HG03378 (cell line): ENCODE data around the gene PRDX5.
A peak's percentile ranks its signal among the peaks of the same experiment; 100 is the strongest.
"Not testable (repeated sequence)": the region's sequence is repeated elsewhere in the genome, so short reads cannot be mapped to it uniquely, and the experiment has no call there.

Experiments used
- ATAC-seq: cut with Tn5 transposase; IDR thresholded peaks from one replicate; pipeline ENCODE4 v1.9.1; 2021; ENCODE audit warnings: mild to moderate bottlenecking, moderate library complexity; ENCODE audit not compliant: unreplicated experiment

Gene PRDX5

DNA sequence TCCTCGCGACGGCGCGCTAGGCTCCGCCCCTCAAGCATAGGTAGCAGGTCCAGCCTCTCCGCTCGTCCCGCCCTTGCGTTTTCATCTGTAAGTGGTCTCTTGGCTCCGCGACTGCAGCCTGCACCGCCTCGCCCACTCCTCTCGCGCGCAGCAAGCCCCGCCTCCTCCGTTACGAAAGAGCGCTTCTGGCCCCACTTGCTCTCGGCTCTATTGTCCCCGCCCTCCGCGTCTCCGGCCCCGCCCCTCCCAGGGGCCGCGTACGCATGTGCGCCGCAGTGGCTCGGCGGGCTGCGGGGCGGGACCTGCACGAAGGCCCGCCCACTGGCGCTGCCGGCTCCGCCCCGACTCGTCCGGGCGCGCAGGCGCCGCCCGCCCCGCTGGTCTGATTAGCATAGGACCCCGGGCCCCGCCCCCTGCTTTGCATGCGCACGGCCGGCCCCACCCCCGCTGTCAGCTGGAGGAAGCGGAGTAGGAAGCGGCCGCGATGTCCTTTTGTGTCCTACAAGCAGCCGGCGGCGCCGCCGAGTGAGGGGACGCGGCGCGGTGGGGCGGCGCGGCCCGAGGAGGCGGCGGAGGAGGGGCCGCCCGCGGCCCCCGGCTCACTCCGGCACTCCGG, 12.7 kb upstream of the PRDX5 start, which contains the start of gene ESRRA:
TSS of gene ESRRA (plus strand) at position 450 of the 616 bp plus-strand sequence. CDS start 1,656 bp downstream, outside the sequence.
- peak; percentile 75 for ATAC-seq

DNA sequence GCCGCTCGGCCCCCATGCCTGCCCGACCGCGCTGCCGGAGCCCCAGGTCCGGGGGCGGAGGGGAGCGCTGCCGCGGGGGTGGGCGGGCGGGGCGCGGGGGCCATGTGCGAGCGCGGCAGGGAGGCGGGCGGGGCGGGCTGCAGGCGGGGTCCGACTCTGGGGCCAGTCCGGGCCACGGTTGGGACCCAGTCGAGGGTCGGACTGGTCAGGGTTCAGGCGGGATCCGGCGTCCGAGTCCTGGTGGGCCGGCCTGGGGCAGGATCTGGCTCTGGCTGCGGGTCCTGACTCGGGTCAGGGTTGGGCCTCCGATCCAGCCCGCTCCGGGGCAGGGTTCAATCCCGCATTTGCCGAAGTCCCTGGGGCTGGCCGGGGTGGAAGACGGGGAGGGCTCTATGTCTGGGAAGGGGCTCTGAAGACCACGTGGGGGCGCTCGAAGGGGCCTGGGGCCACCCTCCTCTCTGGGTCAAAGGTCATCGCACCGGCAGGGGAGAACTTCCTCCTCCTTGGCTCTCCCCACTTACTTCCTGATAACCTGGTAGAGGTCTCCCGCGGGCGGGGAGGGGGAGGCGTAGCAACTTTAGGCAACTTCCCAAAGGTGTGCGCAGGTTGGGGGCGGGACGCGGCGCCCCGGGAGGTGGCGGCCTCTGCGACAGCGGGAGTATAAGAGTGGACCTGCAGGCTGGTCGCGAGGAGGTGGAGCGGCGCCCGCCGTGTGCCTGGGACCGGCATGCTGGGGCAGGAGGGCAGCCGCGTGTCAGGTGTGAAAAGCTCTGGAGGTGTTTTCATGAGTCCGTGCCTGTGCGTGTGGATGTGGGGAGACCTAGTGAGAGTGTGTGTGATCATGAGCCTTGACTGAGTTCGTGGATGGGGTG, 12.0 kb upstream of the PRDX5 start:
- no peak for ATAC-seq

DNA sequence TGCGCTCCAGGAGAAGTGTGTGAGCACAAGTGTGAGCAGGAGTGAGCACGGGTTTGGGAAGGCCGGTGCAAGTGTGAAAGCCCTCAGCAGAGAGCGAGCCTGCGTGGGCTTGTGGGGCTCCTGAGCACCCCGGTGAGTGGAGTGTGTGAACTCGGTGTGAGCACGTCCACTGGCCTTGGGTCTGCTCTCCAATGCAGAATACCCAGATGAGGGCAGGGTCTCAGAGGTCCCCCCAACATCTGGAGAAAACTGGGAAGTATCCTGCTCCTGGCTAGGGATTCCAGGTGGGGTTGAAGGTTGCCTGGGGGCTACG, 11.4 kb upstream of the PRDX5 start:
- no peak for ATAC-seq

DNA sequence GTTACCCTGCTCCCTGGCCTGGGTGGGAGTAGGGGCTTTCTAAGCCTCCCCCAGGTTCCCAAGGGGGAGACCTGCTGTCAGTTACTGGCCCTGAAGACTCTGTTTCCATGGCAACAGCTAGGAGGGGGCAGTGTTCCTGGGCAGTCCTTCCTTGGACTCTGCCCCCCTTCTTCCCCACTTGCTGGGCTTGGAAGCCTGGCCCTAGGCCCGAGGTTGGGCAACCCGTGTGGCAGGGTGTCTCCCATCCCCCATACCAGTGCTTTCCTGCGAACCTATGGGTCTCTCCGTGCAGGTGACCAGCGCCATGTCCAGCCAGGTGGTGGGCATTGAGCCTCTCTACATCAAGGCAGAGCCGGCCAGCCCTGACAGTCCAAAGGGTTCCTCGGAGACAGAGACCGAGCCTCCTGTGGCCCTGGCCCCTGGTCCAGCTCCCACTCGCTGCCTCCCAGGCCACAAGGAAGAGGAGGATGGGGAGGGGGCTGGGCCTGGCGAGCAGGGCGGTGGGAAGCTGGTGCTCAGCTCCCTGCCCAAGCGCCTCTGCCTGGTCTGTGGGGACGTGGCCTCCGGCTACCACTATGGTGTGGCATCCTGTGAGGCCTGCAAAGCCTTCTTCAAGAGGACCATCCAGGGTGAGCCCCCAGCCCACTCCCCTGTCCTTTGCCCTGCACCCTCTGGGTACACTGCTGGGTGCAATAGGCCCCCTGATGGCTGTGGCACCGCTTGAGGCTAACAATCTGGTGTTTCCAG, 10.9 kb upstream of the PRDX5 start:
- ATAC-seq = no peak

DNA sequence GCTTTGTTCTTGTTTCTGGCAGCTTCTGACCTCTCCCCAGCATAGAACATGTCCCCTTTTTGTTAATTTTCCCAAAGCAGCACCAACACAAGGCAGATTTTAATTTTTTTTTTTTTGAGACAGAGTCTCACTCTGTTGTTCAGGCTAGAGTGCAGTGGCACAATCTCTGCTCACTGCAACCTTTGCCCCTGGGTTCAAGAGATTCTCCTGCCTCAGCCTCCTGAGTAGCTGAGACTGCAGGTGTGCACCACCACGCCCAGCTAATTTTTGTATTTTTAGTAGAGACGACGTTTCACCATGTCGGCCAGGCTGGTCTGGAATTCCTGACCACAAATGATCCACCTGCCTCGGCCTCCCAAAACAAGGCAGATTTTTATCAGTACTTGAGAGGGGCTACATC, 10.1 kb upstream of the PRDX5 start:
- ATAC-seq = not testable (repeated sequence)

DNA sequence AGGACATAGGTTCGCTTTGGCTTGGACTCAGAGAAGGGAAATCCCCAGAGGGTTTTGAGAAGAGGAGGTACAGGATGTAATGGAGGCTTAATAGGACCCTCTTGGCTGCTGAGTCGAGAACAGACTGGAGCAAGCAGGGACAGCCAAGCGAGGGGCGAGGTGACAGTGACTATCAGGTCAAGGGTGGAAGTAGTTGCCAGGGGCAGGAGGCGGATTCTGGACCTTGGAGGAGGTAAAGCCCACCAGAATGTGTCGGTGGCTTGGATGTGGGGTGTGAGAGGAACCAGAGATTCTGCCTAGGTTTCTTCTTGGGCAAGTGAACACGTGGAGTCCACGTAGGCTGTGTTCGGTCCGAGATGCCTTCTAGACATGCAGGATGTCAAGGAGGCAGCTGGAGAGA, 5.0 kb upstream of the PRDX5 start:
- no peak for ATAC-seq

DNA sequence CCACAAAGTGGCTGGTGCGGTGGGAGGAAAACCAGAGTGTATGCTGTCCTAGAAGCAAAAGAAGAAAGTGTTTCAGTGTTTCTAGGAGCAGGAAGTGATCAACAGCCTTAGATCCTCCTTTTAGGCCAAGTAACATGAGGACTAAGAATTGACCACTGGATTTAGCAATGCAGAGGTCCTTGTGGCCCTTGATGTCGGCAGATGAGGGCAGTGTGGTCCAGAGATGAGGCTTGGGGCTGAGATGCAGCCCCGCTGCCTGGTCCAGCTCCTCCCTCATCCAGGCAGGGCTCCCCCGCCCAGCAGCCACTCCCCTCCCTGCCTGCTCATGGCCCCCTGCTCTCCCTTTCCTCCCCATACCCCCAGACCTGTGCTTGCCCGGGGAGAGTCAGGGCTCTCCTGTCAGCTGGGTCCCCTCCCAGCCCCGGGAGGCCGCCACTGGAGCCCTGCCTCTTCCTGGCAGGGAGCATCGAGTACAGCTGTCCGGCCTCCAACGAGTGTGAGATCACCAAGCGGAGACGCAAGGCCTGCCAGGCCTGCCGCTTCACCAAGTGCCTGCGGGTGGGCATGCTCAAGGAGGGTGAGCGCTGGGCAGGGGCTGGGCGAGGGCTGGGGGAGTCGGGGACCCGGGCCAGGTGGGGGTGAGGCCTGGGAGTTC, 4.3 kb upstream of the PRDX5 start:
- ATAC-seq = no peak

DNA sequence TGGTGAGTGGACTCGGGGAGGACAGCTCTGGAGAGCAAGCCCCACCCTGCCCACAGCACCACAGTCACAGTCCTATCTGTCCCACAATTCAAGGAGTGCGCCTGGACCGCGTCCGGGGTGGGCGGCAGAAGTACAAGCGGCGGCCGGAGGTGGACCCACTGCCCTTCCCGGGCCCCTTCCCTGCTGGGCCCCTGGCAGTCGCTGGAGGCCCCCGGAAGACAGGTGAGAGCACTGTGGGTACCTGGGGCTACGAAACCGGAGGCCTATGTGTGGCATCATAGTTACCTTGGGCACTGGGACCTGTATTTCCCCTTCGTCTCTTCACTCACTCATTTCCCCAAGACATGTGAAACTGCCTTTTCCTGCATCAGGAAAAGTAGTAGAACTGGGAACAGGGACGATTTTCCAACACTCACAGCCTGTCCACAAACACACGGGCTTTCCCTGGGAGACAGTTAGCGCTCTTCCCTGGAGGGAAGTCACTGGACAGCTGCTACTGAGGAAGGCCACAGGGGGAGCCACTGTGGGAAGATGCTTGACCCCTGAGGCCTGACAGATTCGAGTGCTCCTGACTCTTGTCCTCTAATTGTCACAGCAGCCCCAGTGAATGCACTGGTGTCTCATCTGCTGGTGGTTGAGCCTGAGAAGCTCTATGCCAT, 3.6 kb upstream of the PRDX5 start:
- no peak for ATAC-seq

DNA sequence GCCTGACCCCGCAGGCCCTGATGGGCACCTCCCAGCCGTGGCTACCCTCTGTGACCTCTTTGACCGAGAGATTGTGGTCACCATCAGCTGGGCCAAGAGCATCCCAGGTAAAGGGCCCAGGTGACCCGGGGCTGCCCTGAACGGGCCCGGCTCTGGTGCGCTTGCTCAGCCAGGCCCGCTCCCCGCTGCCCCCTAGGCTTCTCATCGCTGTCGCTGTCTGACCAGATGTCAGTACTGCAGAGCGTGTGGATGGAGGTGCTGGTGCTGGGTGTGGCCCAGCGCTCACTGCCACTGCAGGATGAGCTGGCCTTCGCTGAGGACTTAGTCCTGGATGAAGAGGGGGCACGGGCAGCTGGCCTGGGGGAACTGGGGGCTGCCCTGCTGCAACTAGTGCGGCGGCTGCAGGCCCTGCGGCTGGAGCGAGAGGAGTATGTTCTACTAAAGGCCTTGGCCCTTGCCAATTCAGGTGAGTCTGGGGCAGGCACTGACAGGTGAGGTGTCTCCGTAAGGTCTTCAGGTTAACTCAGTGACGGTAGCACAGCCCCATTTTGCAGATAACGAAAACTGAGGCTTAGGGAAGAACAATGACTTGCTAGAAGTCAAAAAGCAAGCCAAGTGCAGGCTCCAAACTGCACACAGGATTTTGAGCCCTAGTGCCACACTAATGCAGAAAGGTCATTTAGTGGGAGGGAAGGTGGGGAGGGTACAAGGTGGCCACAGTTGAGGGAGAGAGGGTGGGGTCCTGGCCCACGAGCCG, 2.9 kb upstream of the PRDX5 start:
- ATAC-seq = no peak

DNA sequence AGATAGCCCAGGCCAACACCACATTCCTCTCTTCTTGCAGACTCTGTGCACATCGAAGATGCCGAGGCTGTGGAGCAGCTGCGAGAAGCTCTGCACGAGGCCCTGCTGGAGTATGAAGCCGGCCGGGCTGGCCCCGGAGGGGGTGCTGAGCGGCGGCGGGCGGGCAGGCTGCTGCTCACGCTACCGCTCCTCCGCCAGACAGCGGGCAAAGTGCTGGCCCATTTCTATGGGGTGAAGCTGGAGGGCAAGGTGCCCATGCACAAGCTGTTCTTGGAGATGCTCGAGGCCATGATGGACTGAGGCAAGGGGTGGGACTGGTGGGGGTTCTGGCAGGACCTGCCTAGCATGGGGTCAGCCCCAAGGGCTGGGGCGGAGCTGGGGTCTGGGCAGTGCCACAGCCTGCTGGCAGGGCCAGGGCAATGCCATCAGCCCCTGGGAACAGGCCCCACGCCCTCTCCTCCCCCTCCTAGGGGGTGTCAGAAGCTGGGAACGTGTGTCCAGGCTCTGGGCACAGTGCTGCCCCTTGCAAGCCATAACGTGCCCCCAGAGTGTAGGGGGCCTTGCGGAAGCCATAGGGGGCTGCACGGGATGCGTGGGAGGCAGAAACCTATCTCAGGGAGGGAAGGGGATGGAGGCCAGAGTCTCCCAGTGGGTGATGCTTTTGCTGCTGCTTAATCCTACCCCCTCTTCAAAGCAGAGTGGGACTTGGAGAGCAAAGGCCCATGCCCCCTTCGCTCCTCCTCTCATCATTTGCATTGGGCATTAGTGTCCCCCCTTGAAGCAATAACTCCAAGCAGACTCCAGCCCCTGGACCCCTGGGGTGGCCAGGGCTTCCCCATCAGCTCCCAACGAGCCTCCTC, 2.0 kb upstream of the PRDX5 start:
- not testable (repeated sequence) for ATAC-seq

DNA sequence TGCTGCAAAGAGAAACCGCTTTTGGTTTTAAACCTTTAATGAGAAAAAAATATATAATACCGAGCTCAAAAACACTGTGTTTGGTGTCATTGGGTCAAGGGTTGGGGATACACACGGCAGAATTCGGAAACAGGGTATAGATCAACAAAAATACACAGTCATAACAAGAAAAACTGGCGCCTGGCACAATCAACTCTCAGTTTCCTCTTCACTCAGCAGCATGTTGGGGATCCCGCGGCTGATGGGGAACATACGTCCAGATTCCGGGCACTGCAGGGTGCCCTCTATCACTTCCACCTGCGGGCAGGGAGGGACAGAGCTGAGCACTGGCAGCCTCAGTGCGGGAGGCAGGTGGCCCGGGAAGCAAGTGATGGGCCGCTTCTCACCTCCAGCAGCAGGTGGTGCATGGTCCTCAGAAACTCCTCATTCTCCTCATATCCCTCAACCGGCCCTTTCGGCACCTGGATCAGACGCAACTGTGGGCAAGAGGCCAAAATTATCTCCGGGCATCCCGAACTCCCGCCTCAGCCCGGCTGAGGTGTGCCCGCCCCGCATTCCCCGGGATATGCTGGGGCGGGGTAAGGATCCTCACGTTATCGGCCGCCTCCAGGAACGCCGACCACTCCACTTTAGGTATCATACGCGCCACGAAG, 1.1 kb upstream of the PRDX5 start:
- peak; percentile 2 for ATAC-seq

DNA sequence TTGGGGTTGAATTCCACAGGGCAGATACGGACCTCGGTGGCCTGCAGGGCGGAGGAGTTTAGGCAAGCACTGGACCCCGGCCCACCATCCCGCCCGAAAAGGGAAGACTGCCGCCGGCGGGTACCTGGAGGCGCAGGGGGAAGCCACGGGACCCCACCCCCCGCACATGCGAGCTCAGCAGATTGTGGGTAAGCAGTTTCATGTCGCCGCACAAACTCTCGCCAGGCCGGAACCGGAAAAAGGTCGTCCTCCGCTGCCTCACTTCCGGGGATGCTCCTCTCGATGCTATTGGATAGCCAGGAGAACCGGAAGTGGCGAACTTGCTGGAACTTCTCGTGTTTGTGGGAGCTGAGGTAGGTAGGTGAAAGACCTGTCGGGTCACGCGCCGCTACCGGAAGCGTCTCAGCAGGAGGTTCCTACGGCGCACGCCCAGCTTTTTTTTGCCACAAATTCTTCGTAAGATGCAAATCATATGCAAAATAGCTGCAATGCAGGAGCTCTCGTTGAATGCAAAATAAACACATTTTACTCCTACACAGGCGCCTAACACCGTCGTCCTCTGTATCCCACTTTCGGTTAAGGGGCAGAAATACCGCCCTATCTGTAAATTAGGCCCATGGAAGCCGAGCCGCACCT, 478 bp upstream of the PRDX5 start, which contains the start of gene TRMT112:
TSS of gene TRMT112 (minus strand) at position 235 of the 636 bp plus-strand sequence. CDS start at position 202, 33 bp downstream.
- peak; percentile 69 for ATAC-seq

DNA sequence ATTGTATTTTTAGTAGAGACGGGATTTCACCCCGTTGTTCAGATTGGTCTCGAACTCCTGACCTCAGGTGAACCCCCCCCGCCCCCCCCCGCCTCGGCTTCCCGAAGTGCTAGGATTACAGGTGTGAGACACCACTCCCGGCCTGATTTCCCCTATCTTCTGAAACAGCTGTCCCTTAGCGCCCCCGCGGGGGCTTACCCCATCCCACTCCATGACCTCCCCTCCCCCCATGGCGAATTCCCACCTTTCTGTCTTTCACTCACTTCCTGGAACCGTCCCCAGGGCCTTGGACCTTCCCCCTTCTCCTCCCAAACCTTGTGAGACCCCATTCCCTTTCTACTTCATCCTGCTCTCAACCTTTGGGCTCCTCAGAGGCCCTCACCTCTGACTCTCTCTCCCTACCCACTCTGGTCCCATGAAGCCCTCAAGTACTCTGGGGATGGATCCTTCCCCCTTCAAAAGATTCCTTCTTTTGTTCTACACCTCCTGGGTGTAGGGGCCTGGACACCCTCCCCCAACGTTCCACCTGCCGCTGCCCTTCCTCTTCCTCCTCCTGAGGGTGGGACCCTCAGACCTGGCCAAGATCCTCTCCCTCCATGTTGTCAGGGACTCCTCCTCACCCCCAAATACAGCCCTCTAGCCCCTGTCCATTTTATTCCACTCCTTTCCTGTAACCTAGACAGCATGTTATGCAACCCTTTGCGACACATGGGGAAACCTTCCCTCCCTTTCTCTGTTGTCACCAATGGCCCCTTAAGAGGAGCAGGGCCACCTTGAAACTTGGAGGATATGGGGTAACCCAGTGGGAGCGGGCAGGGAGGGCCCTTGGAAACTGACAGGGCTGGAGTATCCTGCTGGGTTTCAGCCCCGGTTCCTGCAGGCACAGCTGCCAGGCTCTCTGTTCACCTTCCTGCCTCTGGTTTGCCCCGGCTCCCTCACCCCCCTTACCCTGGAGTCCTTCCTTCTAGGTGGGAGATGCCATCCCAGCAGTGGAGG, 1.1 kb downstream of the PRDX5 start:
- ATAC-seq = no peak

DNA sequence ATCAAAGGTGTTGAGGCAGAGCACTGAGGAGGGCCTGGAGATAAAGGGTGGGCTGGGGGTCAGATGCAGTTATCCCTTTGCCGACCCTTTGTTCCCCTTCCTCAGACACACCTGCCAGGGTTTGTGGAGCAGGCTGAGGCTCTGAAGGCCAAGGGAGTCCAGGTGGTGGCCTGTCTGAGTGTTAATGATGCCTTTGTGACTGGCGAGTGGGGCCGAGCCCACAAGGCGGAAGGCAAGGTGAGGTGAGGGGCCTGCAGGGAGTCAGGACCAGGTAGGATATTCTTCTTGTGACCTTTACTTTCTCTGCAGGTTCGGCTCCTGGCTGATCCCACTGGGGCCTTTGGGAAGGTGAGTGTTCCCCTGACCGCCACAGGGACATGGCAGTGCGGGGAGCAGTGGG, 2.6 kb downstream of the PRDX5 start:
- no peak for ATAC-seq

DNA sequence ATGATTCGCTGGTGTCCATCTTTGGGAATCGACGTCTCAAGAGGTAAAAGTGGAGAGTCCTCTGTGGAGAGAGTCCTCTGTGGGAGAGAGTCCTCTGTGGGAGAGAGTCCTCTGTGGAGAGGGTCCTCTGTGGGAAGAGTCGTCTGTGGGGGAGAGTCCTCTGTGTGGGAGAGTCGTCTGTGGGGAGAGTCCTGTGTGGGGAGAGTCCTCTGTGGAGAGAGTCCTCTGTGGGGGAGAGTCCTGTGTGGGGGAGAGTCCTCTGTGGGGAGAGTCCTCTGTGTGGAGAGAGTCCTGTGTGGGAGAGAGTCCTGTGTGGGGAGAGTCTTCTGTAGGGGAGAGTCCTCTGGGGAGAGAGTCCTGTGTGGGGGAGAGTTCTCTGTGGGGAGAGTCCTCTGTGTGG, 3.1 kb downstream of the PRDX5 start:
- ATAC-seq = no peak

DNA sequence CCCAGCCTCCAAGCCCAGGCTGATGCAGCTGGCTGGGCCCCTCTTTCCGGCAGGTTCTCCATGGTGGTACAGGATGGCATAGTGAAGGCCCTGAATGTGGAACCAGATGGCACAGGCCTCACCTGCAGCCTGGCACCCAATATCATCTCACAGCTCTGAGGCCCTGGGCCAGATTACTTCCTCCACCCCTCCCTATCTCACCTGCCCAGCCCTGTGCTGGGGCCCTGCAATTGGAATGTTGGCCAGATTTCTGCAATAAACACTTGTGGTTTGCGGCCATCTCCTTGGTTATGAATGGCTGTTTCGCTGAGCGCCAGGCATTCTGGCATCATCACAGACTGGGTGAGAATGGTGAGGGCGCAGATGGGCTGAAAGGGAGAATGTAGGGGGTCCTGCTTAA, 3.6 kb downstream of the PRDX5 start:
- ATAC-seq = no peak

DNA sequence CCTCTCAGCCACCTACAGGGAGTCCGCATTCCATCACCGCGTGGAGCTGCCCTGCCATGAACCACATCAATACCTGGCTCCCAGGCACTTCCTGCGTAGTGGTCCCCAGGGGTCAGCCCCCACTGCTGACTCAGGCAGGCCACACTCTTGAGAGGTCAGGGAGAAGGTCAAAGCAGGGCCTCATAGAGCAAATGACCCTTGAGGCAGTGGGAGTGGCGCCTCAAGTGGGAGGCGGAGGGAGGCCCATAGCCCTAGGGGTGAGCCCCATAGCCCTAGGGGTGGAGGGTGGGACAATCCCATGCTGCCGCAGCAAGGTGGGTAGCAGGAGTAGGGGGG, 5.0 kb downstream of the PRDX5 start:
- ATAC-seq = no peak
